HG02610 (cell line): Measurements from ENCODE around the gene SSRP1.
A peak's percentile ranks its signal among the peaks of the same experiment; 100 is the strongest.
"Not testable (repeated sequence)": the region's sequence is repeated elsewhere in the genome, so short reads cannot be mapped to it uniquely, and the experiment has no call there.

Experiments
- ATAC-seq: cut with Tn5 transposase; IDR thresholded peaks from one replicate; pipeline ENCODE4 v1.9.1; 2021; ENCODE audit warnings: mild to moderate bottlenecking, moderate library complexity; ENCODE audit not compliant: unreplicated experiment

SSRP1 gene

GRCh38 chr11:57303280-57303989 lies 32.3 kb downstream of the SSRP1 start:
- no peak for ATAC-seq

DNA sequence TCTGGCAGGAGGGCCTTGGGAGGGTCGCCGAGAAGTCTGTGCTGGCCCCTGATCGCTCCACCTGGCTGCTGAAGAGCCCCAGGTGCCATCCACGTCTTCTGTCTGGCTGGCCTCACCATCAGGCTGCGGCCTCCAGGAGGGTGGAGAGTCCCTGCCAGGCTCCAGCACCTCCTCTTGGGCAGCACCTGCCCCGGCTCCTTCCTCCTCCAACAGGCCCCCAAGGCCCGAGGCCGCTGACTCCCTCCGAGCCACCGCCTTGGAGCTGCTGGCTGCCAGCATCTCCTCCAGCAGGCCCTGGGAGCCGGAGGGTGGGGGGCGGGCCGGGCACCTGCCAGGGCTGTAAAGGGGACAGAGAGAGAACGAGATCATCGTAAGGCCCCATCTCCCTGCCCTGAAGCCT lies 33.2 kb downstream of the SSRP1 start:
- no peak for ATAC-seq

DNA sequence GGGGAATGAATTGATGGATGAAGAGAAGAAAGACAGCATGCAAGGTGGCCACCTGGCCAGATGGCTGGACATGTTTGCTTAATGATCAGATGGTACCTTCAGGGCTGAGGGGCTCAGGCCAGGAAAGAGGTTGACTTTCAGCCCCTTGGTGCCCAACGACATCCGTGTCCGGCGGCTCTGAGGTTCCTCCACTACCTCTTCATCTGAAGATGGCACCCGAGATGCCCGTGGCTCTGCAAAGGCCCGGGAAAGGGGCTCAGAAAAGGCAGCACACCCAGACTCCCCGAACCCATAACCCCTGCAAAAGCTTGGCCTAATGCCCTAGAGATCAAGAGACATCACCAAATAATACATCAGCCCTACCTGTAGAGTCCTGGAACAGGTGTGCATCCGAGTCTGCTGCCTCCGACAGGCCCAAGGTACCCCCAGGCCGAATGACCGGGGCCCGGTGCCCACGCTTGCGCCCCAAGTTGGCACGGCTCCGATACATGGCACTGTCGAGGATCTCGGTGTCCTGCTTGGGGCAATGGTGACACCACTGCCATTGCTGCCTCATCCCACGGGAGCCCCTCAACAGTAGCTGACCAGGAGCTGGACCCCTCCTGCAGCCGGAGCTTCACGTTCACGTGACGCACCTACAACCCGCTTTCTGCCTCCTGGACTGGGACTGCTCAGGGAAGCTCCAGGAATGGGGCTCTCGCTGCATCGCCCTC lies 33.8 kb downstream of the SSRP1 start:
- no peak for ATAC-seq

- ATAC-seq = no peak
These were observed 34.9 kb downstream of the SSRP1 start for GRCh38 chr11:57300785-57301184.

GRCh38 chr11:57299150-57299737 lies 36.4 kb downstream of the SSRP1 start:
- ATAC-seq = no peak

GRCh38 chr11:57297221-57297620 lies 38.5 kb downstream of the SSRP1 start:
- no peak for ATAC-seq

DNA sequence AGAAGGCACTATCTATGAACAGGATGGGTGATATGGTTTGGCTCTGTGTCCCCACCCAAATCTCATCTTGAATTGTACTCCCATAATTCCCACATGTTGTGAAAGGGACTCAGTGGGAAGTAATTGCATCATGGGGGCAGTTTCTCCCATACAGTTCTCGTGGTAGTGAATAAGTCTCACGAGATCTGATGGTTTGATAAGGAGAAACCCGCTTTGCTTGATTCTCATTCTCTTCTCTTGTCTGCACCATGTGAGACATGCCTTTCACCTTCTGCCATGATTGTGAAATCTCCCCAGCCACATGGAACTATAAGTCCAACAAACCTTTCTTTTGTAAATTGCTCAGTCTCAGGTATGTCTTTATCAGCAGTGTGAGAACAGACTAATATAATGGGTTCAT lies 39.5 kb downstream of the SSRP1 start:
- not testable (repeated sequence) for ATAC-seq

DNA sequence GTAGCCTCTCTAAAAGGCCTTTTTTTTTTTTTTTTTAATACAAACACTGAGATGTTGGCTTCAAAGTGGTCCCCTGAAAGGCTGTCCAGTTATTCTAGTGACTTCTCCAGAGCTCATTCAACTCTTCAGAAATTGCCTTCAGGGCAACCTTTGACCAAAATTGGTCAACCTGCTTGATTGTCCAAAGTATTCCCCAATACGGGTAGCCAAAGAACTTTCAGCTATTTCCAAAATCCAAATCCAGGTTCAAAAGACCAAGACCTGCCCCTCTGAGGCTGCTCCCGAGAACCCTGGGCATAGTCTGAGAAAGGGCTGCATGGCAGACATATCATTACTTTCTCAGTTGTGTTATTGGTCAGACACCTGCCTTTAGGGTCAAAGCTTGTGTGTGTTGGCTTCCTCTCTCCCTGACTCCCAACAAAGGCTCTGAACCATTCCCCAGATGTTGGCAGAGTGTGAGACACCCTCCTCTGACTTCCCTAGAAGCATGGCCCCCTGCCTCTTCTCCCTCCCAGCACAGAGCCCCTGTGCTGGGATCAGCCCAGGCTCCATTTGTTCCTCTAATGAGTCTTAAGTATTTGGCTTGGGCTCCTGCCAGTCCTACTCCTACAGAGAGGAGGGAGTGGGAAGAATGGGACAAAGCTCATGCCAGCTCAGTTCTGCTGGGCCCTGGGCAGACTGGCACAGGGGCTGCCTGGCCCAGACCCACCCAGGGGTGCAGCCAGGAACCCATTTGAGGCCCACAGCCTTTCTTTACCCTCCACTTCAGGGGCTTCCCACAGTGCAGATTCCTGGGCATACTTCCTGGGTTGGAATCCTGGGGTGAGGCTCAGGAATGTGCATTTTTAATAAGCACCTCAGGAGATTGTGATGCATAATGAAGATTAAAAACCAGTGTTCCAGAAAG lies 41.2 kb downstream of the SSRP1 start:
- no peak for ATAC-seq

- ATAC-seq = no peak
These were observed 45.4 kb downstream of the SSRP1 start for GRCh38 chr11:57290288-57290687.

GRCh38 chr11:57288771-57289579 lies 46.7 kb downstream of the SSRP1 start:
- ATAC-seq = no peak

GRCh38 chr11:57287884-57288283 lies 47.8 kb downstream of the SSRP1 start:
- no peak for ATAC-seq

- no peak for ATAC-seq
These were observed 52.3 kb downstream of the SSRP1 start for GRCh38 chr11:57283231-57283990.

DNA sequence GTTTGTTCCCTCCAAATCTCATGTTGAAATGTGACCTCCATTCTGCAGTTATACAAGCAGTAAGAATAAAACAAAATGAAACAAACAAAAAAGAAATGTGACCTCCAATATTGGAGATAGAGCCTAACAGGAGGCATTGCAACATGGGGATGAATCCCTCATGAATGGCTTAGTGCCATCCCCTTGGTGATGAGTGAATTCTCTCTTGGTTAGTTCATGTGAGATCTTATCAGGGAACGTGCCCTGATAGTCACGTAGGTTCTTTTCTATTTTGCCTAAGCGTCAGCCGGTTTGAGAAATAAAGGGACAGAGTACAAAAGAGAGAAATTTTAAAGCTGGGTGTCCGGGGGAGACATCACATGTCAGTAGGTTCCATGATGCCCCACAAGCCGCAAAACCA lies 54.1 kb downstream of the SSRP1 start:
- ATAC-seq = not testable (repeated sequence)

DNA sequence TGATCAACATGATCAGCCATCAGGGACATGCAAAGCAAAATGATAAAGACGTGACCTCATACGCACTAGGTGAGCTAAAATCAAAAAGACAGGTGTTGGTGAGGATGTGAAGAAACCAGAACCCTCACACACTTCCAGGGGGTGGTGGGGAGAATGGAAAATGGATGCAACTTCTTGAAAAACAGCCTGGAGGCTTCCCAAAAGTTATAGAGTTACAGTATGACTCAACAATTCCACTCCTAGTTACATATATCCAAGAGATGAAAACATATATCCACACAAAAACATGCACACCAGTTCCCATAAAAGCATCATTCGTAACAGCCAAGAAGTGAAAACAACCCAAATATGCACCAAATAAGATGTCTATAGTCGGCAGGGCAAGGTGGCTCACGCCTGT lies 56.6 kb downstream of the SSRP1 start:
- no peak for ATAC-seq

DNA sequence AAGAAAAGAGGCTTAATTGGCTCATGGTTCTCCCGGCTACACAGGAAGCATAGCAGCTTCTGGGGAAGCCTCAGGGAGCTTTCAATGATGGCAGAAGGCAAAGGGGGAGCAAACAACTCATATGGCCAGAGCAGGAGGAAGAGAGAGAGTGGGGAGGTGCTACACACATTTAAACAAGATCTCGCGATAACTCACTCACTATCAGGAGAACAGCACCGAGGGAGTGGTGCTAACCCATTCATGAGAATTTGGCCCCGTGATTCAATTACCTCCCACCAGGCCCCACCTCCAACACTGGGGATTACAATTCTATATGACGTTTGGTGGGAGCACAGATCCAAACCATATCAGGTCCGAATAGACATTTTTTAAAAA lies 57.0 kb downstream of the SSRP1 start:
- no peak for ATAC-seq

GRCh38 chr11:57277845-57278720 lies 57.6 kb downstream of the SSRP1 start:
- peak; percentile 64 for ATAC-seq

GRCh38 chr11:57276971-57277675 lies 58.6 kb downstream of the SSRP1 start:
- no peak for ATAC-seq
